ENCODE data around the gene ABI3.

ABI3 gene

DNA sequence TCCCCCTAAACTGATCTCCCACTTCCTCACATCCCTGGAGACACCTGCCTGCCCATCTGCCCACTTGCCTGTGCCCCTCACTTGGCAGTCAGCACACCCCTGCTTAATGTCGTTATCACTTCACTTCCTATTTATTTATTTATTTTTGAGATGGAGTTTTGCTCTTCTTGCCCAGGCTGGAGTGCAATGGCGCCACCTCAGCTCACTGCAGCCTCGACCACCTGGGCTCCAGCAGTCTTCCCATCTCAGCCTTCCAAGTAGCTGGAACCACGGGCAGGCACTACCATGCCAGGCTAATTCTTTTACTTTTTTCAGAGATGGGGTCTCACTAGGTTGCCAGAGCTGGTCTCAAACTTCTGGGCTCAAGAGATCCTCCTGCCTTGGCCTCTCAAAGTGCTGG lies 43.6 kb downstream of the ABI3 start:
- Histone ChIP-seq H4K20me1 (ENCODE audit: insufficient read depth, low read length) (no peaks in the 10 kb centered on the region), H3K36me3 (replicated peaks; ENCODE audit: insufficient read depth, low read length) (no peaks in the 10 kb centered on the region), H2AFZ (ENCODE audit: low read length) (no peak overlapping the region), H3K27ac (ENCODE audit: low read length) (no peak overlapping the region), H3K9me3 (replicated peaks; ENCODE audit: insufficient read depth, low read length) (no peaks in the 10 kb centered on the region), H3K4me3 (ENCODE audit: low read length) (no peak overlapping the region), H3K9ac (ENCODE audit: low read length) (no peak overlapping the region), H3K27me3 (replicated peaks; ENCODE audit: insufficient read depth, low read length) (peaks cover 12% of the 10 kb centered on the region; the same call in 1 of the 2 replicates), H3K4me2 (ENCODE audit: low read depth, low read length) (no peak overlapping the region), H3K4me1 (ENCODE audit: low read length) (no peaks in the 10 kb centered on the region), H3K79me2 (ENCODE audit: low read length) (no peaks in the 10 kb centered on the region), H3K9me2 (replicated peaks; ENCODE audit: insufficient read depth, low read length) (no peaks in the 10 kb centered on the region), H3F3A (ENCODE audit: insufficient read depth, low read length) (no peaks in the 10 kb centered on the region)
- TF ChIP-seq EZH2phosphoT487 (IDR thresholded peaks at IDR 0.05; ENCODE audit: low read length) (no peak), EZH2 (optimal IDR thresholded peaks at IDR 0.05; ENCODE audit: low read depth, low read length) (no peak)
- TF ChIP-seq, protein P1, sequence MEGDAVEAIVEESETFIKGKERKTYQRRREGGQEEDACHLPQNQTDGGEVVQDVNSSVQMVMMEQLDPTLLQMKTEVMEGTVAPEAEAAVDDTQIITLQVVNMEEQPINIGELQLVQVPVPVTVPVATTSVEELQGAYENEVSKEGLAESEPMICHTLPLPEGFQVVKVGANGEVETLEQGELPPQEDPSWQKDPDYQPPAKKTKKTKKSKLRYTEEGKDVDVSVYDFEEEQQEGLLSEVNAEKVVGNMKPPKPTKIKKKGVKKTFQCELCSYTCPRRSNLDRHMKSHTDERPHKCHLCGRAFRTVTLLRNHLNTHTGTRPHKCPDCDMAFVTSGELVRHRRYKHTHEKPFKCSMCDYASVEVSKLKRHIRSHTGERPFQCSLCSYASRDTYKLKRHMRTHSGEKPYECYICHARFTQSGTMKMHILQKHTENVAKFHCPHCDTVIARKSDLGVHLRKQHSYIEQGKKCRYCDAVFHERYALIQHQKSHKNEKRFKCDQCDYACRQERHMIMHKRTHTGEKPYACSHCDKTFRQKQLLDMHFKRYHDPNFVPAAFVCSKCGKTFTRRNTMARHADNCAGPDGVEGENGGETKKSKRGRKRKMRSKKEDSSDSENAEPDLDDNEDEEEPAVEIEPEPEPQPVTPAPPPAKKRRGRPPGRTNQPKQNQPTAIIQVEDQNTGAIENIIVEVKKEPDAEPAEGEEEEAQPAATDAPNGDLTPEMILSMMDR (IDR thresholded peaks at IDR 0.05; ENCODE audit: low read length), result no peak
- no peak for DNase-seq

DNA sequence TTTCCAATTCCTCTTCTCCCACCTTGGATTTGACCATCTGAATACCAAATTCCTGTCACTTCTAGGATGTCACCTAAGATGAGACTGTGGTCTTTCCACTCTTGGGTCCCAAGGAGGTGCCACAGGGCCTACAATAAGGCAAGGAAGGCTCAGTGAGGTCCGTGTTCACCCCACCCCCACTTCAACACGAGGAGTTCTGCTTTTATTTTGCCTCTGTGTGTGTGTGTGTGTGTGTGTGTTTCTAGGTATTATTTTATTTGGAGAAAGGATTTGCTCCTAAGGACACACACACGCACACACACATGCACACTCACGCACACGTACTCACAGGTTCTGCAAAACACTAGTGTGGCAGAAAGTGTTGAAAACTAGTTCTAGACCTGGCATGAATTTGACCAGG lies 44.6 kb downstream of the ABI3 start:
- Histone ChIP-seq H3K4me2 (ENCODE audit: low read depth, low read length) (no peak overlapping the region), H3F3A (ENCODE audit: insufficient read depth, low read length) (no peaks in the 10 kb centered on the region), H4K20me1 (ENCODE audit: insufficient read depth, low read length) (no peaks in the 10 kb centered on the region), H3K9me2 (replicated peaks; ENCODE audit: insufficient read depth, low read length) (no peaks in the 10 kb centered on the region), H3K4me1 (ENCODE audit: low read length) (no peaks in the 10 kb centered on the region), H3K4me3 (ENCODE audit: low read length) (no peak overlapping the region), H3K9ac (ENCODE audit: low read length) (no peak overlapping the region), H3K27ac (ENCODE audit: low read length) (no peak overlapping the region), H3K79me2 (ENCODE audit: low read length) (no peaks in the 10 kb centered on the region), H2AFZ (ENCODE audit: low read length) (no peak overlapping the region), H3K9me3 (replicated peaks; ENCODE audit: insufficient read depth, low read length) (no peaks in the 10 kb centered on the region), H3K27me3 (replicated peaks; ENCODE audit: insufficient read depth, low read length) (0 out of 2 replicates have a peak, but pooled peaks cover 4% of the 10 kb centered on the region), H3K36me3 (replicated peaks; ENCODE audit: insufficient read depth, low read length) (no peaks in the 10 kb centered on the region)
- TF ChIP-seq EZH2phosphoT487 (IDR thresholded peaks at IDR 0.05; ENCODE audit: low read length) (no peak), EZH2 (optimal IDR thresholded peaks at IDR 0.05; ENCODE audit: low read depth, low read length) (no peak)
- TF ChIP-seq, protein P1 (IDR thresholded peaks at IDR 0.05; ENCODE audit: low read length), result no peak
- no peak for DNase-seq

DNA sequence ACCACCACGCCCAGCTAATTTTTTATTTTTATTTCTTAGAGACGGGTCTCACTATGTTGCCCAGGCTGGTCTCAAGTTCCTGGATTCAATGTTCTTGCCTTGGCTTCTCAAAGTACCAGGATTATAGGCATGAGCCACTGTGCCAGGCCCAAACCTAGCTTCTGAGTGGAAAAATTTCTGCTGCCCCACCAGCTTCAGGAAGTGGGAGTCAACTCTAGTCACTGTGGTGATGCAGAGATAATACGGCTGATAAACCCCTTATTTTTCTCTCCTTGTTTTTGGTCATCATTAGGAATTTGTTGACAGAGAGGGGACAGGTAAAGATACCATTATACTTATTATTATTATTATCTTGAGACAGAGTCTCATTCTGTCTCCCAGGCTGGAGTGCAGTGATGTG lies 47.9 kb downstream of the ABI3 start:
- Histone ChIP-seq H3K9ac (ENCODE audit: low read length) (no peak overlapping the region), H3K9me2 (replicated peaks; ENCODE audit: insufficient read depth, low read length) (no peaks in the 10 kb centered on the region), H3K27me3 (replicated peaks; ENCODE audit: insufficient read depth, low read length) (peaks cover 9% of the 10 kb centered on the region), H3K79me2 (ENCODE audit: low read length) (no peaks in the 10 kb centered on the region), H3K27ac (ENCODE audit: low read length) (no peak overlapping the region), H3F3A (ENCODE audit: insufficient read depth, low read length) (no peaks in the 10 kb centered on the region), H4K20me1 (ENCODE audit: insufficient read depth, low read length) (no peaks in the 10 kb centered on the region), H2AFZ (ENCODE audit: low read length) (no peak overlapping the region), H3K4me3 (ENCODE audit: low read length) (no peak overlapping the region), H3K36me3 (replicated peaks; ENCODE audit: insufficient read depth, low read length) (no peaks in the 10 kb centered on the region), H3K4me2 (ENCODE audit: low read depth, low read length) (no peak overlapping the region), H3K9me3 (replicated peaks; ENCODE audit: insufficient read depth, low read length) (no peaks in the 10 kb centered on the region), H3K4me1 (ENCODE audit: low read length) (no peaks in the 10 kb centered on the region)
- no peak for DNase-seq
- TF ChIP-seq EZH2phosphoT487 (IDR thresholded peaks at IDR 0.05; ENCODE audit: low read length) (no peak), EZH2 (optimal IDR thresholded peaks at IDR 0.05; ENCODE audit: low read depth, low read length) (no peak)
- TF ChIP-seq, protein P1 (IDR thresholded peaks at IDR 0.05; ENCODE audit: low read length), result no peak
